CD4-positive, alpha-beta T cell treated with Interleukin-17A for 4 hours (primary cell): ENCODE results near the gene BLCAP.
"Not testable (repeated sequence)": the region's sequence is repeated elsewhere in the genome, so short reads cannot be mapped to it uniquely, and the experiment has no call there.

Experiments used
- DNase-seq: peaks from one replicate; pipeline ENCODE4 v3.0.0-alpha.2; 2020; ENCODE audit warnings: mixed read lengths

Gene BLCAP

GRCh38 chr20:37527638-37528445, at the start of gene BLCAP:
BLCAP (minus strand) TSS chr20:37527876; CDS start chr20:37519174, 8,702 bp downstream.
- peak; percentile 95 for DNase-seq

- DNase-seq = not testable (repeated sequence)
Observed at GRCh38 chr20:37577436-37577835, 49.8 kb upstream of the BLCAP start.

- DNase-seq = no peak
Observed at GRCh38 chr20:37576911-37577310, 49.2 kb upstream of the BLCAP start.

- no peak for DNase-seq
Observed at GRCh38 chr20:37575884-37576283, 48.2 kb upstream of the BLCAP start.

GRCh38 chr20:37574199-37574890, 46.7 kb upstream of the BLCAP start:
- DNase-seq = no peak

- DNase-seq = no peak
Observed at GRCh38 chr20:37573626-37574198, 46.0 kb upstream of the BLCAP start.

- DNase-seq = no peak
Observed at GRCh38 chr20:37571033-37571432, 43.4 kb upstream of the BLCAP start.

- DNase-seq = no peak
Observed at GRCh38 chr20:37570419-37570818, 42.7 kb upstream of the BLCAP start.

- no peak for DNase-seq
Observed at GRCh38 chr20:37567671-37568588, 40.3 kb upstream of the BLCAP start.

GRCh38 chr20:37567331-37567665, 39.6 kb upstream of the BLCAP start:
- no peak for DNase-seq

GRCh38 chr20:37566590-37567330, 39.1 kb upstream of the BLCAP start:
- DNase-seq = no peak

- no peak for DNase-seq
Observed at GRCh38 chr20:37565134-37565811, 37.6 kb upstream of the BLCAP start.

- peak; percentile 34 for DNase-seq
Observed at GRCh38 chr20:37564388-37565133, 36.9 kb upstream of the BLCAP start.

GRCh38 chr20:37564016-37564387, 36.3 kb upstream of the BLCAP start:
- no peak for DNase-seq

- no peak for DNase-seq
Observed at GRCh38 chr20:37562695-37563480, 35.2 kb upstream of the BLCAP start.

GRCh38 chr20:37560629-37561028, 33.0 kb upstream of the BLCAP start:
- DNase-seq = no peak

GRCh38 chr20:37559312-37560027, 31.8 kb upstream of the BLCAP start:
- DNase-seq = no peak

GRCh38 chr20:37558779-37559178, 31.1 kb upstream of the BLCAP start:
- no peak for DNase-seq

- no peak for DNase-seq
Observed at GRCh38 chr20:37558306-37558705, 30.6 kb upstream of the BLCAP start.
